Left ventricle myocardium superior (tissue), 1 donor: ENCODE data around the gene SRGAP2C. TPM values are rescaled to one million over a fixed set of nuclear protein-coding genes. Genes with fewer than 3 reads are reported as not detected.
"Not testable (repeated sequence)": the region's sequence is repeated elsewhere in the genome, so short reads cannot be mapped to it uniquely, and the experiment has no call there.

Experiments
- ATAC-seq: fragments of 200-7000 bp; cut with Tn5 transposase; one replicate; pipeline ENCODE4 v1.9.1; 2020; ENCODE audit warnings: mild to moderate bottlenecking, moderate library complexity
- DNase-seq: peaks from one replicate; pipeline ENCODE4 v3.0.0-alpha.2; 2020
- intact Hi-C: fragments of 100-400 bp; cut with micrococcal nuclease; formaldehyde crosslinking; loops from one replicate; pipeline ENCODE4 v1.11.0; 2022
- total RNA-seq: library from RNA; stranded (reverse); fragmentation: NEBNext Ultra II Directional; extraction: Animal tissue kit (Norgen Biotek cat#: 25700); gene quantifications from one replicate; pipeline ENCODE4 v1.2.1, GENCODE V29; 2021
- donor health status: DM: no; HTN: yes; CAD: no; lungs with severe emphysema.

The SRGAP2C gene
- total RNA-seq, 1 donor from 2014 or later, result 11.4 TPM

DNA sequence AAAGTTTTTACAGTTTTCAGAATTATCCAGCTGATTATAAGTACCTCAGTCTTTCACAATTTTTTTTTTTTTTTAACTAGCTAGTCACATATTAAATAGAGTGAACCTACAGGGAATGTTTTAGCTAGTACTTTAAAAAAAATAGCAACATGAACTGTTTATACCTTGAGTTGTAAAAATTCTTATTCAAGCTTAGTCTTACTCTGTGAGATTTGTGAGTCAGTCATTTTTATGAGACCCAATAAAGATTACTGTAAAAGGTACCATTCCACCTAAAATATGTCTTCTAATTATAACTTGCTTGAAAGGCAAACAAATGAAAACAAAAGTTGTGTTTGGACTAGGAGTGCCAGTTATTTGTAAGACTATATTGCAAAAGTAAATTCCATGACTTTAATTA is 6.6 kb upstream of the SRGAP2C start:
- ATAC-seq, DNase-seq, intact Hi-C loops: not testable (repeated sequence)

DNA sequence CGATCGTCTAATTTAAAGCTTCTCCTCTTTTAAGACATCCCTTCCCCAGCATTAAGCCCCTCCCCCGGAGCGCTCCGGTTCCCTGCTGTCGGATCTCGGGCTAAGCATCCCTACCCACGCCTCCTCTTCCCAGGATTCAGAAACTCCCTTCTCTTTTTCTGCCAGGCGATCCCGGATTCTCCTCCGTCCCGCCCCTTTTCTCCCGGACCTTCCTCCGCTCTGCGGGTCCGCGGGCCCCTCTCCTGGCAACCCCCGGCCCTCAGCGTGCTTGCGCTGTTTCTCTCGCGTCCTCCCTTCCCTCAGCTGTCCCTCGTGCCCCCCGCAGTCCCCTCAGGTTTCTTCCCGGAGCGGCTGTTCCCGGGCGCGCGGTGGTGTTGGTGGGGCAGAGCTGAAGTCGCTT is 908 bp upstream of the SRGAP2C start:
- peak; percentile 21 for DNase-seq
- ATAC-seq, intact Hi-C loops: not testable (repeated sequence)

DNA sequence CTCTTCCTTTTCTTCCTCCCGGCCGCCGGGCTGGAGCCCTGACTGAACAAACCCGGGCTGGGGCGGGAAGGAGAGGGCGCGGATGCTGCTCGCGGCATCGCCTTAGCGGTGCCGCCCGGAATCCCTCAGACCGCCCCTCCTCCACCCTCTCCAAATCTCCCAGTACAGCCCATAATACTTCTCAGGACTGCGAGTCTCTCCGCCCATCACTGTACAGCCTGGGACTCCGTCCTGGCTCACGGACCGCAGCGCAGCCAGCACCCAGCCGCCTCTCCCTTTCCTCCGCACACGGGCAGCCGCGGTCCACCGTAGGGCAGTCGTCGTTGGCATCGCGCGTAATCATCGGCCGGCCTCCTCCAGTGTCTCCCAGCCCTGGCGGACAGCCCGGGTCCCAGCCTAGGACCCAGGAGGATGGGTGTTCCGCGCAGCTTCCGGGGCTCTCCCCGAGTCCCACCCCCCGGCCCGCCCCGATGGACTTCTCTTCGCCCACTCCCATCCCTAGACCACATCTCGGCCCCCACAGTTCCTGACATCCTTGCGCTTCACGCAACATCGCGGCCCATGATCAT is 449 bp downstream of the SRGAP2C start:
- intact Hi-C loops, result not testable (repeated sequence)
- peak; percentile 48 for ATAC-seq
- DNase-seq, result peak; percentile 39

DNA sequence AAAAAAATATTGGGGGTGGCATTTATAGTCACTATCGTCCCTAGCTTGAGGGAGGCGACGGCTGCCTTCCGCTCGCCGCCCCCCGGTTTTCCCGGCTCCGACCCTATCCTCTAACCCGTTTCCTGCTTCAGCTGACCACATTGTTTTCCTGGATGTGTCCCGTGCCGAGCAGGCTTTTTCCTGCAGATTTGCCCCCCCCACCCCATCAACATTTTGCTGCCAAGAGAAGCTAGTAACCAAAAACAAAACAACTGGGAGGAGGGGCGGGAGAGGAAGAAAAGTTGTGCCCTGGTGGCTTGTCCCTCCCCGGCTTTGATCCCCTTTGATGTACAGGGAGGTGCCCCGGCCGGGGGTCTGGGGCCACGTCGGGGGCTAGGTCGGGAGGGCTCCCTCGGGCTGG is 1.4 kb downstream of the SRGAP2C start:
- intact Hi-C loops, ATAC-seq: not testable (repeated sequence)
- DNase-seq, result peak; percentile 19

DNA sequence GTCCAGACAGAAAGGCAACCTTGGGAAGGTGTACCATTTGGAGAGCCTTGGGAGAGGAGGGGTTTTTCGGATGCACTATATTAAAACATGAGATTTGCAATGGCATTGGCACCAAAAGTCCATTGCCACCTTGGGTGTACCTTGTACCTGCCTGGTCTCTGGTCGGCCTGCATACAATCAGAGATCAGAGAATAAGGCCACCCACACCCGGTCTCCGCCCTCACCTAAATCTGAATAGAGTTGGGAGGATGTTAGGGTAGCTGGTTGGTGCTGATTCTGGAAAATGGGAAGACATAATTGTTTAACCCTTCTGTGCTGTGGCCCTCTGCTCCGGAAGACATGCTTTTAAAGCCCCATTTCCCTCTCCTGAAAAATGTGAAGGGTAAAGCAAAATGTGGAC is 3.1 kb downstream of the SRGAP2C start:
- DNase-seq, intact Hi-C loops, ATAC-seq: not testable (repeated sequence)

DNA sequence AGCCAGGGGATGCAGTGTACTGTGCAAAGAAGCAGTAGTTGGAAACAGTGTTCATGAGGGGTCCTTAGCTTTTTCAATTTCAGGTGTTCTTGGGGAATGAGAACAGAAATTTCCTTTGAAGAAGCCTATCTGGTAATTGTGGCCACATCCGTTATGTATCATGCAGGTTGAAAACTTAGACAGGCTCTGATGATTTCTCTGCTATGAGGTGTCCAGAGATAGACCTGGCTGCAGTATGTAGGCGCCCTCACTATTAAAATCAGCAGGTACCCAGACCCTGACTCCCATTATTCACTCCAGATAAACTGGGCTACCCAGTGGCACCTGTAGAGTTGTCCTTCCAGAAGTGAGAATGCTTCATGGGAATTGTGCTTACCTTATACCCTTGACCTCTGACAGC is 7.7 kb downstream of the SRGAP2C start:
- intact Hi-C loops, ATAC-seq, DNase-seq: not testable (repeated sequence)

DNA sequence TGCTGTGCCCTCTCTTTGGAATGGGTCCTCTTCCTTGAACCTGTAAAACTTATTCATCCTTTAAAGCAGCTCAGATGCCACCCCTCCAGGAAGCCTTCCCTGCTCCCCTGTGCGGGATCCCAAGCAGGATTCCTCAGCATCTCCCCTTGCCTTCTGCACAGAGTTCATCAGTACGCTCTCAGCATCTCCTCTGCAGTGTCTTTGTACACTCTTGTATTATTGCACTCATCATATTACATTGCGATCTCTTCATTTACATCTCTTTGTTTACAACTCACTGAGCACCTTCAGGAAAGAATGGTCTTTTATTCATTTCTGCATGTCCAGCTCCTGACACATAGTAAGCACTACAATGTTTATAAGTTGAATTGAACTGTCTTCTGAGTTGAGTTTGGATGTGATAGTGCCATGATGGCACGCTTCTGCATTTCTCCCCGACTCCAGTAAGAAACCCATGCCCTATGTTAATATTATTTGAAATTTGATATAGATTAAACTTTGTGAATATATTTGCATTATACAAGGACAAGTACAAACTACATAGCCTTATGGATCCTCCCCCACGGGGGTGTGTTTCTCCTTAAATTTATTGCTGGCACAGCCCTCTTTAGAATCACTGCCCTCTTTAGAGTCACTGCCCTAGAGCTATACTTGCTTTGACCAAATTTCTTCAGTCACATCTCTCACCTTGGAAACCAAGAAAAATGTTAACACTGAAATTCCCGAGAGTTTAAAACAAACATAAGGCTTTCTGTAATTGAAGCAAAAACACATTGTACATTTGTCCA is 12.5 kb downstream of the SRGAP2C start:
- ATAC-seq, DNase-seq, intact Hi-C loops: not testable (repeated sequence)

DNA sequence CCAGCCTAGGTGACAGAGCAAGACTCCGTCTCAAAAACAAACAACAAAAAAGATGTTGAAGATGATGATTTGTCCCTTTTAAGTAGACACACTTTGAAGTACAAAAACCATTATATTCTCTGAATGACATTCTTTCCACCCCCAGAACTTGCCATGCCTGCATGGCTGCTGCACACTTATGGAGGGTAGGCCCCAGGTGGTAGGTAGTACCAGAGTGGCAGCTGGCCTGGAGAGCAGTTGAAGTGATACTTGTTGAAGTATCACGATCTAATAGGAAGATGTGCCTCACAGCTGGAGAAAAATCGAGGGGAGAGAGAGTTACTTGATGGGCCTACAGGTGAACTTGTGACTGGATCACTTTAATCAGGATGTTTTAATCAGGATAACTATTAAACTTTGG is 15.0 kb downstream of the SRGAP2C start:
- ATAC-seq, DNase-seq, intact Hi-C loops: not testable (repeated sequence)

DNA sequence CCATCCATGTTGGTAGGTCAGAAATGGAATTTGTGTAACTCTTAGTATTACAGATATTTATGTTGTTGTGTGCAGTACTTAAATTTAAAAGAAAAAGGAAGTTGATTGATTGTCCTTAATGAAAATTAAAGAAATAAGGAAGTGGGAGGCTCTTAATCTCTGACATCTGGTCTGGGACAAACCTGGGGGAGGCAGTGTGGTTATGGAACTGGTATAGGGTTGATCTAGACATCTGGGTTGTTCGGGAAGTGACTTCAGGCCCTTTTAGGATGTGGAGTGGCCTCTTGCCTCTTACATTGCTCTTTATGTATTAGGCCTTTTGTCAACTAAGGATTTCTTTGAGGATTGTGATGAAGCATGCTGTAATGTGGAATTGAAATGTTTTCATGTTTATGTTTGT is 15.5 kb downstream of the SRGAP2C start:
- intact Hi-C loops, DNase-seq: not testable (repeated sequence)
- ATAC-seq, result peak; percentile 42

DNA sequence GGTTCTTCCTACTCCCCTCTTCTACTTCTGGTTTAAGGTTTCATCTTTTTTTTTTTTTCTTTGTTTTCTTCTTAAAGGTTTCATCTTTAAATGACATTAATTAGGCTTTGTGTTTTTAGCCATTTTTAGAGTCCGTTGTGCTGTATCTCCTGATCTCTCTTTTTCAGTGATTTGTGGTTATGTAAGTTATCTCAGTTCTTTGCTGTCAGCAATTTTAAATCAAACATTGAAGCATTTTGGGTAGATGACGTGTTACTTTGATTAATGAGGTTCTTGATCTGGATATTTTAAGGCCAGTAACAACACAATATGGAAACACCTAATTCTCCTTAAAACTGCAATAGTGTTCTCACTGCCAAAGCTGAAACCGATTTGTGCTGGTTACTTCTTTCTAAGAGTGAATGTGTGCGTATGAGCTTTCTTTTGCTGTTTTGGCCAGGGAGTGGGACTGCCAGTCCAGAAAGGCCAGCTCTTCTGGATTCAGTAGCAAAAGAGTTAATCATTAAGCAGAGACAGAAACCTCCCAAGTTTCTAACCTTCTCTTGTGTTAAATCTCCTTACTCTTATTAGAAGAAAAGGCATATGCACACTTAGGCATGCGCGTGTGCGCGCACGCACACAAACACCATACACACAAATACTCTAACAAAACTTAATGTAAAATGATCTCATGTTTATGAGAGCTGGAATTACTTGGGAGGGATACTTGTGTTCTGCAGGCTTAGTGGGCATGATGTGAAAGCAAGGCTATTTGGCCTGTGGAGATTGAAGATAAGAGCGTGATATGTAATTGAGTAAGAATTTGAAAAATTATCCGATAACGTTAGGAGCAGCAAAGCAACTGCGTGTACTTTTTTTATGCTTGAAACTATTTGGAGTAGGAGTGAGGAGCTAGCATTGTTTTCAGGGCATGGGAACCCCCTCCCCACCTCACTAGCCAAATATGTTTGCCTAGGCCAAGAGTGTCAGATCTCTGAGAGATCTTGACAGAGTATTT is 16.5 kb downstream of the SRGAP2C start:
- ATAC-seq, intact Hi-C loops, DNase-seq: not testable (repeated sequence)

DNA sequence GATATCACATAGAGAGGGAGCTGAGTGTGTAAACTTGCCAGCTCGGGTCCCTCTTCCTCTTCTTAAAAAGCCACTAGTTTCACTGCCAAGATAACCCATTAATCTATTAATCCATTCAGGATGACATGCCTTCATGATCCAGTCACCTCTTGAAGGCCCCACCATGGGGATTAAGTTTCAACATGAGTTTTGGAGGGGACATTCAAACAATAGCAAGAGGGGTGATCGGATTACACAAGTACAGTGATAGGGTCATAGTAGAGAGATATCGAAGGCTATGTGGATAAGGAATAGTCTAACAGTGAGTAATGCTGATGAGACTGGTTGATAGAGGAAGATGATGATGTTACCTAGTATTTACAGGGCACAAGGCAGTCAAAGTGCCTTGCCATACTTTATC is 18.2 kb downstream of the SRGAP2C start:
- ATAC-seq, DNase-seq, intact Hi-C loops: not testable (repeated sequence)

DNA sequence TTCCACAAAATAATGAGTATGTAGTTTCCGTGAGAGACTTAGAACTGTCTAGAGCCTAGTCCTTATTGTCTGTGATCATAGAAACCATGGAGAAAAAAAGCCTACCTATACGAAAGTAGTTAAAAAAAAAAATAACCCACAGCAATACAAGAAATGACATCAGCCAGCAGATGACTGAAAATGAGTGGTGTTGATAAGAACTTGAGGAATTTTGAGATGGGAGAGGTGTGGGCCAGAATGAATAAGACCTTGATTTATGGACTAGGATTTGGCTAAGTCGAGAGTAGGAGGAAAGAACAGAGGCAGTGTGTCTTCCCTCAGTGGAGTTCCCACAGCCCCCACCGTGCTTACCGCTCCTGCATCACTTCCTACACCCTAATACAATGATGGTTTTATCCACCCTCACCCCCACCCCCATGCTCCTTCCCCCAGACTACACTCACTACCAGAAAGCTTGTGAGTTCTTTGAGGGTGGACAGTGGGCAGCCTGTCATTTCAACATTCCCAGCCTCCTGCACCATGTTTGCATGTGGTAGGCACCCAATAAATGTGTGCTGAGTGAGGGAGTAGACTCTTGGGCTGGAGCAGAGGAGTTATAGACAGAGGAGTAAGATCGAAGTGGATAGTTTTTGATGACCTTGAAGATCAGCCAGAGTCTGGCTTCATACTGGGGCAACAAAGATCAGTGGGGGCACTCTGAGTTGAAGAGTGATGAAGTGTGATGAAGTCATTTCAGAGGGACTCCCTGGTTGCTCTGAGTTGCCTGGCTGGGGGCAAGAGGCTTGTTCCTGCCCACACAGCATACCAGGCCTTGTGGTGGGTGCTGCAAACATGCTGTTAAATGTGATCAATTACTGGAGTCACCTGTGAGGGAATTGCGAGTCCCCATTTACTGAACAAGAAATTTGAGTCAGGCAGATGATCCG is 21.3 kb downstream of the SRGAP2C start:
- ATAC-seq, DNase-seq, intact Hi-C loops: not testable (repeated sequence)

DNA sequence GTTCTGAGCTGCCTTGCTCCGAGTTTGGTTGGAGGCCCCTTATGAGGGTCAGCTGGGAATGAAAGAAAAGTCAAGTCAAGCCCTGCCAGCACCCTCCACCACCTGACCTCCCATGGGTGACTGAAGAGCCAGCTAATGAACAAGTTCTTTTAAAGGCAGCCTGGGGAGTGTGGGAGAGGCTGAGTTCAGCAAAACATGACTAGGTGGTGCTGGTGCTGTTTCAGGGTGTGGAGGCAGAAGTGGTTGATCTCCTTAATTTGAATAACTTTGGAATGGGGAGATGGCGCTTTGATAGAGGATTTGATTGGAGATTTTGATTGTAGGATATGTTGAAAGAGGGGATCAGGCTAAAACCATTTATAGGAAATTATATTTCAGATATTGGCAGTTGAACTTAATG is 22.6 kb downstream of the SRGAP2C start:
- intact Hi-C loops, DNase-seq, ATAC-seq: not testable (repeated sequence)

DNA sequence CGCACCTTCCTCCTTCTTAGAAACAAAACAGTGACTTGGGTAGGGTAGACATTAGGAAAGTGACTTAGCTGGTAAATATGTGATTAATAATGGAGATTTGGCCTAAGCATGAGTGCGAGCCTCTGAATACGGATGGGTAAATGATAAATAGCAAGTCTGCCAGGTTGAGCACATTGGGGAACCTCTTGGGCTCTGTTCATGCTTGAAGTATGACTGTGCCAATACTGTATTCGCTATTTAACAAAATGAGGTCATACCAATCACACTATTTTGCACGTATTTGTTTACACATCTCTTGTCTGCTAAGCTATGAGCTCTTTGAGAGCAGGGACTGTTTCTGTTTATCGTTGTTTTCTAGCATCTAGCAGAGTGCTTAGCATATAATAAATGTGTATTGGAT is 23.6 kb downstream of the SRGAP2C start:
- intact Hi-C loops, result not testable (repeated sequence)

DNA sequence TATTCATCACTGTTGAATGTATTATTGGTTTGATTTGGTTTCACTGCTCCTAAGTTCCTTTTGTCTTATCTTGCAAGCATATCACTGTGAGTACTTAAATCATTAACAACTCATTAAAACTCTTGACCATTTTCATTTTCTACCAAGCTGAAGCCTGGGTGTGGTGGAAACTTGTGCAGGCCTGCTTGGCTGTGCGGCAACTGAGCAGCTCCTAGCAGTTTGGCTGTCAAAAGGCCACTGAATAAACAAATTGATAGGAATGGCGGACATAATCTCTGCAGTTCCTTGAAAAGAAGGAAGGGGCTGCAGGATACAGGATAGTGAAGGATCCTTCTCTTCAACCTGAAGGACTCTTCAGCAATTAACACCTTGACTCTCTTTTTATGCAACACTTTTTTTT is 26.0 kb downstream of the SRGAP2C start:
- intact Hi-C loops, DNase-seq, ATAC-seq: not testable (repeated sequence)

More for the DNA sequence above, 23.6 kb downstream of the SRGAP2C start:
- not testable (repeated sequence) for DNase-seq, ATAC-seq

DNA sequence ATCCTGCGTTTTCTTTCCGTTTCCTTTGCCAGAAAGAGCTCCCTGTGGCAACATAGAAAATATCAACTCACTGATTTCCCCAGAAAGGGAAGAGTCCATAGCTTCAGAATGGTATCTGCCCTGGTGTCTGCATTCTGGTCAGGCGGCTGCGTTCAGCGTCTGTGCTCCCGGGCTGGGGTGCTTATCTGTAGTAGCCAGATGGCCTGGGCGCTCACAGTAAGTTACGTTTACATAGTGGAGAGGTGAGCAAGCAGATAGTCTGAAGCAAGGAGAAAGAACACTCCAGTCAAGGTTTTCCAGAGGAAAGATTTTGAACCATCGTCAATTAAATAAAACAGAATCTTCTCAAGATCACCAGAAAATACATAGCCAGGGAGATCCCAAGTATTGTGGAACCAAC is 28.7 kb downstream of the SRGAP2C start:
- intact Hi-C loops, DNase-seq: not testable (repeated sequence)
- ATAC-seq, result peak; percentile 64

DNA sequence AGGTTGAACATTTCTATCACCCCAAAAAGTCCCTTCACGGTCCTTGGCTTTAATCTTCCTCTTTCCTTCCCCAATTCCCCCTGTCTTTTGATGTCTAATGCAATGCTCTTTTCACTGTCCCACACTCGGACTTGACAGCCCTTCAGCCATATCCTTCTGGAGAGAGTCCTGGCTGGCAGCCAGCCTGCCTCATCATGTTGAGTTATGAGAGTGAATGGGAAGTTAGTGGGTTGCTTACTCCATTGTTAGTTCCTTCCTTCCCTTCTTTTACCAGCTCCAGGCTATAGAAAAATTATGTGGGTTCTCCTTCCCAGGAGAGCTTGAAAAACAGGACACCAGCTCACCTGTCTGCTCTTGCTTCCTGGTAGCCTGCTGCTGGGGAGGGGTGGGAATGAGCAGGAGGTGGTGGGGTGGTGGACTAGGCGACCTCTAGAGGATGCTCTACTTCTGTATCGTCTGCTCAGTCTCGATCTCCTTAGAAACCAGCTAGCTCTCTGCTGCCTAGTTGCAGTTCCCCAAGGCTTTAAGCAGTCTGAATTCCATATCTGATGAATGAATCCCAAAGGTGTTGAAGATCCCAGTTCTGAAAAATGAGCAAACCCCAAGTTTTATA is 29.9 kb downstream of the SRGAP2C start:
- ATAC-seq, result peak; percentile 88
- intact Hi-C loops, result not testable (repeated sequence)

More for the DNA sequence above, 29.9 kb downstream of the SRGAP2C start:
- DNase-seq, result not testable (repeated sequence)
